Nephron (organoid): ENCODE measurements around the gene NKAIN2.
"Not testable (repeated sequence)": the region's sequence is repeated elsewhere in the genome, so short reads cannot be mapped to it uniquely, and the experiment has no call there.

Source experiments
- H3K27ac Mint-ChIP-seq, 3 experiments: 2 replicates each; pipeline ENCODE4 v1.8.0; 2020; ENCODE audit warnings: mixed read lengths in 3 of 3, mild to moderate bottlenecking in 2 of 3, moderate library complexity in 1 of 3
- H3K27me3 Mint-ChIP-seq: 2 replicates; pipeline ENCODE4 v1.8.0; 2021; ENCODE audit warnings: low read depth, mild to moderate bottlenecking, moderate library complexity, mixed read lengths
- H3K36me3 Mint-ChIP-seq: 2 replicates; pipeline ENCODE4 v1.8.0; 2020; ENCODE audit warnings: low read depth, mixed read lengths
- H3K4me1 Mint-ChIP-seq: 2 replicates; pipeline ENCODE4 v1.8.0; 2020; ENCODE audit warnings: mixed read lengths
- H3K4me3 Mint-ChIP-seq, 3 experiments: 2 replicates each; pipeline ENCODE4 v1.8.0; 2020; ENCODE audit warnings: mild to moderate bottlenecking in 3 of 3, mixed read lengths in 3 of 3, moderate library complexity in 2 of 3
- H3K9me3 Mint-ChIP-seq: 2 replicates; pipeline ENCODE4 v1.8.0; 2020; ENCODE audit warnings: mixed read lengths
- CTCF ChIP-seq, 3 experiments: fragments of 200-600 bp; sonication (generic); IDR thresholded peaks; one replicate each; pipeline ENCODE4 v1.5.0; 2021; ENCODE audit warnings: antibody characterized with exemption in 3 of 3; ENCODE audit not compliant: unreplicated experiment in 3 of 3

Gene NKAIN2

GRCh38 chr6:123972600-123973294, 169.1 kb downstream of the NKAIN2 start:
- H3K4me3 Mint-ChIP-seq = no peak overlapping the region
- TF ChIP-seq CTCF (IDR thresholded peaks at IDR 0.05; ENCODE audit: unreplicated experiment in 3 of 3) = no peak
- no peaks in the 10 kb centered on the region for H3K36me3 Mint-ChIP-seq
- H3K9me3 Mint-ChIP-seq = peaks cover 2% of the 10 kb centered on the region
- peaks cover 4% of the 10 kb centered on the region for H3K27me3 Mint-ChIP-seq
- peak overlapping the region; percentile 30 to 88 (median 32) for H3K27ac Mint-ChIP-seq
- peaks cover 25% of the 10 kb centered on the region for H3K4me1 Mint-ChIP-seq

- no peak overlapping the region for H3K4me3 Mint-ChIP-seq
- TF ChIP-seq CTCF (IDR thresholded peaks at IDR 0.05; ENCODE audit: unreplicated experiment in 3 of 3) = no peak
- H3K9me3 Mint-ChIP-seq = no peaks in the 10 kb centered on the region
- H3K27me3 Mint-ChIP-seq = peaks cover 5% of the 10 kb centered on the region
- H3K4me1 Mint-ChIP-seq = peaks cover 5% of the 10 kb centered on the region
- no peak overlapping the region for H3K27ac Mint-ChIP-seq
- H3K36me3 Mint-ChIP-seq = no peaks in the 10 kb centered on the region
Observed at GRCh38 chr6:123980311-123980710, 176.6 kb downstream of the NKAIN2 start.

GRCh38 chr6:123986938-123987337, 183.3 kb downstream of the NKAIN2 start:
- peaks cover 5% of the 10 kb centered on the region for H3K27me3 Mint-ChIP-seq
- H3K9me3 Mint-ChIP-seq = no peaks in the 10 kb centered on the region
- no peaks in the 10 kb centered on the region for H3K4me1 Mint-ChIP-seq
- no peak overlapping the region for H3K27ac Mint-ChIP-seq
- no peak overlapping the region for H3K4me3 Mint-ChIP-seq
- TF ChIP-seq CTCF (IDR thresholded peaks at IDR 0.05; ENCODE audit: unreplicated experiment in 3 of 3) = no peak
- no peaks in the 10 kb centered on the region for H3K36me3 Mint-ChIP-seq

- not testable (repeated sequence) for H3K27me3 Mint-ChIP-seq, H3K4me3 Mint-ChIP-seq, H3K27ac Mint-ChIP-seq, H3K9me3 Mint-ChIP-seq, H3K36me3 Mint-ChIP-seq, H3K4me1 Mint-ChIP-seq
Observed at GRCh38 chr6:123989918-123990317, 186.3 kb downstream of the NKAIN2 start.

DNA sequence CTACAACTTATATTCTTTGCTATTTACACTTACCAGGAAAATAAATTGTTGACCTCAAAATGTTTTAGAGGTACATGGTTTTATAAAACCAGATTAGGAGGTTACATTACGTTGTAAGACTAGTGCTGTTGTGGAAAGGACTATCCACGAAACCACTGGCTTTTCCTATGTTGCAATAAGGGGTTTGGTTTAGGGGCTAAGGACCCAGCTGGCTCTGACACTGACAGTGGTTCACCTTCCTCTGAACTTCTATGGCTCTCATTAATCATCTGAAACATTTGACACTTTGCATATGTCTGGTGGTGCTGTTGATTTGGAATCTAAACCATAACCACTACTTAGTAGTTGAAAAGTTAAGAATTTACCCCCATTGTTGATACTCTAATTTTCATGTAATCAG, 186.7 kb downstream of the NKAIN2 start:
- TF ChIP-seq CTCF (IDR thresholded peaks at IDR 0.05; ENCODE audit: unreplicated experiment in 3 of 3) = no peak

DNA sequence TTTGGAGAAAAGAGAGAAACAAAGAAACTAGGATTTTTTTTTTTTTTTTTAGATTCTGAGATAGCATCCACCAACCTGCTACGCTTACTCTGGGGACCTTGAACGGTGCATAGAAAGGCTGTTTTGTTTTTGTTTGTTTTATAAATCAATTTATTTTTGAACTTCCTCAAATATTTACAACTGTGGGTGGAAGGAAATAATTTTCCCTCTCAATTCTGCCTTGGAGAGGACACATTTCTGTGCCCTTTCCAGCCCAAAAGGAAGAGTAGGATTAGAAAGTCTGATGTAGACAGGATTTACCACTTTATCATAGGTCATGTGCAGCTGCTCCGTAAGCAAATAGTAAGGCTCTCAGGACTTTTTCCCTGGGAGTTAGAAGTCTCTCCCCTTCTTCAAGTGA, 190.5 kb downstream of the NKAIN2 start:
- Mint-ChIP-seq H3K4me1 (peaks cover 4% of the 10 kb centered on the region), H3K27me3 (no peaks in the 10 kb centered on the region), H3K36me3 (no peaks in the 10 kb centered on the region), H3K27ac (no peak overlapping the region), H3K9me3 (no peaks in the 10 kb centered on the region), H3K4me3 (no peak overlapping the region)
- TF ChIP-seq CTCF (IDR thresholded peaks at IDR 0.05; ENCODE audit: unreplicated experiment in 3 of 3) = no peak

More for the DNA sequence above, 186.7 kb downstream of the NKAIN2 start:
- H3K27me3 Mint-ChIP-seq = no peaks in the 10 kb centered on the region
- no peak overlapping the region for H3K27ac Mint-ChIP-seq
- no peaks in the 10 kb centered on the region for H3K9me3 Mint-ChIP-seq
- no peaks in the 10 kb centered on the region for H3K36me3 Mint-ChIP-seq
- H3K4me1 Mint-ChIP-seq = no peaks in the 10 kb centered on the region
- no peak overlapping the region for H3K4me3 Mint-ChIP-seq
